Prostate gland (tissue), 2 donors: ENCODE results near the gene TGM4.

ENCODE experiments used
- CTCF ChIP-seq, 4 experiments: fragments of 200-600 bp in 2 of 4; fragments of 450-650 bp in 2 of 4; sonication (generic) in 2 of 4; IDR thresholded peaks; 1 replicate in 3 of 4; 2 replicates in 1 of 4; pipeline ENCODE4 v1.5.1; 2016 to 2019; ENCODE audit warnings: antibody characterized with exemption in 4 of 4, mild to moderate bottlenecking in 2 of 4, moderate library complexity in 2 of 4
- POLR2A ChIP-seq: fragments of 450-650 bp; IDR thresholded peaks from one replicate; pipeline ENCODE4 v1.6.1; 2016; ENCODE audit warnings: antibody characterized with exemption, mild to moderate bottlenecking
- POLR2AphosphoS5 ChIP-seq: sonication (generic); formaldehyde crosslinking; IDR thresholded peaks from one replicate; pipeline ENCODE4 v1.6.1; 2017; ENCODE audit warnings: antibody characterized with exemption

DNA sequence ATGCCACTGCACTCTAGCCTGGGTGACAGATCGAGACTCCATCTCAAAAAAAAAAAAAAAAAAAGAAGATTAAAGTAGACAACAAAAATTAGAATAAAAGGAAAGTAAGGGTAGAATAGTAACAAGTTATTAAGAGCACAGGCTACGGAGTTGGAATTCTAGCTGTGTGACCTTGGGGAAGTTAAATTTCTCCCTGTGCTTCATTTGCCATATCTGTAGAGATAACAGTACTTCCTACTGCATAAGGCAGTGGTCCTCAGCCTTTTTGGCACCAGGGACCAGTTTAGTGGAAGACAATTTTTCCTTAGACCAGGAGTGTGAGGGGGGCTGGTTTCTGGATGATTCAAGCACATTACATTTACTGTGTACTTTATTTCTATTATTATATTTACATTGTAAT is 41.4 kb upstream of the TGM4 start:
- TF ChIP-seq CTCF (IDR thresholded peaks at IDR 0.05) (no peak), POLR2A (no peak), POLR2AphosphoS5 (no peak)
